GM23338 (cell line): ENCODE measurements around the gene IMPG1. TPM values are rescaled to one million over a fixed set of nuclear protein-coding genes. Genes with fewer than 3 reads are reported as not detected.

Experiments
- ATAC-seq: fragments of 200-7000 bp; cut with Tn5 transposase; 3 replicates; pipeline ENCODE4 v1.9.1; 2020
- DNase-seq: peaks from one replicate; pipeline ENCODE4 v3.0.0-alpha.2; 2015; ENCODE audit warnings: low spot score
- H2AFZ ChIP-seq: fragments of 200-600 bp; sonication (generic); 2 replicates; pipeline ENCODE4 v1.8.0; 2016; ENCODE audit warnings: antibody characterized with exemption, mild to moderate bottlenecking, moderate library complexity
- H3F3A ChIP-seq: fragments of 200-600 bp; sonication (generic); replicated peaks from 2 replicates; pipeline ENCODE4 v1.8.0; 2017; ENCODE audit warnings: antibody characterized with exemption, mixed run types, low read depth
- H3K27ac ChIP-seq: fragments of 200-600 bp; sonication (generic); 2 replicates; pipeline ENCODE4 v1.6.1; 2016; ENCODE audit warnings: low read depth
- H3K27me3 ChIP-seq: fragments of 200-600 bp; sonication (generic); 2 replicates; pipeline ENCODE4 v1.8.0; 2016; ENCODE audit warnings: mild to moderate bottlenecking, mixed run types, moderate library complexity; ENCODE audit not compliant: insufficient read depth
- H3K36me3 ChIP-seq: fragments of 200-600 bp; sonication (generic); 2 replicates; pipeline ENCODE4 v1.8.0; 2016; ENCODE audit warnings: mild to moderate bottlenecking; ENCODE audit not compliant: insufficient read depth
- H3K4me1 ChIP-seq: fragments of 200-600 bp; sonication (generic); 2 replicates; pipeline ENCODE4 v1.8.0; 2016; ENCODE audit warnings: mild to moderate bottlenecking, moderate library complexity; ENCODE audit not compliant: insufficient read depth
- H3K4me2 ChIP-seq: fragments of 200-600 bp; sonication (generic); 2 replicates; pipeline ENCODE4 v1.7.1; 2017; ENCODE audit warnings: mixed run types
- H3K4me3 ChIP-seq: fragments of 200-600 bp; sonication (generic); 2 replicates; pipeline ENCODE4 v1.6.1; 2016; ENCODE audit warnings: mixed run types
- H3K79me2 ChIP-seq: fragments of 200-600 bp; sonication (generic); replicated peaks from 2 replicates; pipeline ENCODE4 v1.8.0; 2017; ENCODE audit warnings: mild to moderate bottlenecking; ENCODE audit not compliant: insufficient read depth
- H3K9me2 ChIP-seq: fragments of 200-600 bp; sonication (generic); 2 replicates; pipeline ENCODE4 v1.8.0; 2017; ENCODE audit not compliant: insufficient read depth
- H4K20me1 ChIP-seq: fragments of 200-600 bp; sonication (generic); replicated peaks from 2 replicates; pipeline ENCODE4 v1.8.0; 2017; ENCODE audit warnings: mild to moderate bottlenecking; ENCODE audit not compliant: insufficient read depth
- H3K27ac Mint-ChIP-seq: 2 replicates; pipeline ENCODE4 v1.8.0; 2020; ENCODE audit warnings: inconsistent platforms, mild to moderate bottlenecking, moderate library complexity, mixed read lengths
- H3K27me3 Mint-ChIP-seq: 3 replicates; pipeline ENCODE4 v1.8.0; 2022; ENCODE audit warnings: low read depth, mild to moderate bottlenecking, moderate library complexity, mixed read lengths, inconsistent platforms; ENCODE audit not compliant: insufficient read depth, poor library complexity
- H3K36me3 Mint-ChIP-seq: 3 replicates; pipeline ENCODE4 v1.8.0; 2021; ENCODE audit warnings: low read depth, mild to moderate bottlenecking, inconsistent platforms, moderate library complexity, mixed read lengths
- H3K4me1 Mint-ChIP-seq: 3 replicates; pipeline ENCODE4 v1.8.0; 2020; ENCODE audit warnings: mild to moderate bottlenecking, inconsistent platforms, mixed read lengths
- H3K4me3 Mint-ChIP-seq: 3 replicates; pipeline ENCODE4 v1.8.0; 2021; ENCODE audit warnings: moderate library complexity, mild to moderate bottlenecking, inconsistent platforms, mixed read lengths
- H3K9me3 Mint-ChIP-seq: 3 replicates; pipeline ENCODE4 v1.8.0; 2020; ENCODE audit warnings: moderate library complexity, mild to moderate bottlenecking, inconsistent platforms, mixed read lengths
- CREB1 ChIP-seq: fragments of 250-450 bp; sonication (Bioruptor Pico); IDR thresholded peaks from 2 replicates; pipeline ENCODE4 v1.5.0; 2020; ENCODE audit warnings: low read depth, mild to moderate bottlenecking, moderate library complexity
- ETS1 ChIP-seq: IDR thresholded peaks from 2 replicates; pipeline ENCODE4 v1.6.1; 2016; ENCODE audit warnings: antibody characterized with exemption
- EZH2 ChIP-seq: fragments of 200-600 bp; sonication (generic); IDR thresholded peaks from one replicate; pipeline ENCODE4 v1.8.0; 2017; ENCODE audit warnings: antibody characterized with exemption, mild to moderate bottlenecking, low read depth; ENCODE audit not compliant: unreplicated experiment
- NANOG ChIP-seq: IDR thresholded peaks from 2 replicates; pipeline ENCODE4 v1.6.1; 2016; ENCODE audit warnings: antibody characterized with exemption, borderline replicate concordance
- POLR2AphosphoS5 ChIP-seq: IDR thresholded peaks from 2 replicates; pipeline ENCODE4 v1.6.1; 2016; ENCODE audit warnings: antibody characterized with exemption, low read depth
- STAT1 ChIP-seq: IDR thresholded peaks from one replicate; pipeline ENCODE4 v1.6.1; 2016; ENCODE audit warnings: antibody characterized with exemption; ENCODE audit not compliant: unreplicated experiment
- ZNF114 ChIP-seq: fragments of 250-450 bp; sonication (Bioruptor Pico); IDR thresholded peaks from 2 replicates; pipeline ENCODE4 v1.5.0; 2020; ENCODE audit warnings: mild to moderate bottlenecking, moderate library complexity
- polyA plus RNA-seq: library from polyadenylated mRNA; unstranded; fragments of >200 nt; fragmentation: Nextera tagmentation; extraction: Ambion mirVana; gene quantifications from 2 replicates; pipeline ENCODE4 v1.2.1, GENCODE V29; 2016
- total RNA-seq: library from RNA; depleted of rRNA; stranded (reverse); fragments of >200 nt; shearing (Covaris generic); gene quantifications from 2 replicates; pipeline ENCODE4 v1.2.3, GENCODE V29; 2014
- TF ChIP-seq, protein P1 (sequence below): IDR thresholded peaks from one replicate; pipeline ENCODE4 v1.6.1; 2018; ENCODE audit warnings: antibody characterized with exemption; ENCODE audit not compliant: unreplicated experiment

Gene IMPG1
- total and polyA plus RNA-seq, 2 experiments from 2014 or later, result not detected

- no peaks in the 10 kb centered on the region for H3K9me2 ChIP-seq
- H3K36me3 Mint-ChIP-seq, result peaks cover 4% of the 10 kb centered on the region; the same call in 1 of the 3 replicates
- H3K79me2 ChIP-seq, result no peaks in the 10 kb centered on the region
- ATAC-seq, result peak; percentile 48; the same call in 2 of the 3 replicates
- TF ChIP-seq, protein P1, sequence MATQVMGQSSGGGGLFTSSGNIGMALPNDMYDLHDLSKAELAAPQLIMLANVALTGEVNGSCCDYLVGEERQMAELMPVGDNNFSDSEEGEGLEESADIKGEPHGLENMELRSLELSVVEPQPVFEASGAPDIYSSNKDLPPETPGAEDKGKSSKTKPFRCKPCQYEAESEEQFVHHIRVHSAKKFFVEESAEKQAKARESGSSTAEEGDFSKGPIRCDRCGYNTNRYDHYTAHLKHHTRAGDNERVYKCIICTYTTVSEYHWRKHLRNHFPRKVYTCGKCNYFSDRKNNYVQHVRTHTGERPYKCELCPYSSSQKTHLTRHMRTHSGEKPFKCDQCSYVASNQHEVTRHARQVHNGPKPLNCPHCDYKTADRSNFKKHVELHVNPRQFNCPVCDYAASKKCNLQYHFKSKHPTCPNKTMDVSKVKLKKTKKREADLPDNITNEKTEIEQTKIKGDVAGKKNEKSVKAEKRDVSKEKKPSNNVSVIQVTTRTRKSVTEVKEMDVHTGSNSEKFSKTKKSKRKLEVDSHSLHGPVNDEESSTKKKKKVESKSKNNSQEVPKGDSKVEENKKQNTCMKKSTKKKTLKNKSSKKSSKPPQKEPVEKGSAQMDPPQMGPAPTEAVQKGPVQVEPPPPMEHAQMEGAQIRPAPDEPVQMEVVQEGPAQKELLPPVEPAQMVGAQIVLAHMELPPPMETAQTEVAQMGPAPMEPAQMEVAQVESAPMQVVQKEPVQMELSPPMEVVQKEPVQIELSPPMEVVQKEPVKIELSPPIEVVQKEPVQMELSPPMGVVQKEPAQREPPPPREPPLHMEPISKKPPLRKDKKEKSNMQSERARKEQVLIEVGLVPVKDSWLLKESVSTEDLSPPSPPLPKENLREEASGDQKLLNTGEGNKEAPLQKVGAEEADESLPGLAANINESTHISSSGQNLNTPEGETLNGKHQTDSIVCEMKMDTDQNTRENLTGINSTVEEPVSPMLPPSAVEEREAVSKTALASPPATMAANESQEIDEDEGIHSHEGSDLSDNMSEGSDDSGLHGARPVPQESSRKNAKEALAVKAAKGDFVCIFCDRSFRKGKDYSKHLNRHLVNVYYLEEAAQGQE, result no peak
- H3K4me2 ChIP-seq, result no peak overlapping the region
- H3K27me3 ChIP-seq, result no peaks in the 10 kb centered on the region
- H3K4me3 Mint-ChIP-seq, result no peak overlapping the region
- no peak overlapping the region for H3K4me3 ChIP-seq
- peaks cover 4% of the 10 kb centered on the region for H3K27me3 Mint-ChIP-seq
- no peak overlapping the region for H3K27ac ChIP-seq
- H3K4me1 Mint-ChIP-seq, result peaks cover 7% of the 10 kb centered on the region; the same call in 2 of the 3 replicates
- H2AFZ ChIP-seq, result no peak overlapping the region
- no peaks in the 10 kb centered on the region for H3K36me3 ChIP-seq
- H3K27ac Mint-ChIP-seq, result no peak overlapping the region
- H3K4me1 ChIP-seq, result no peaks in the 10 kb centered on the region
- H4K20me1 ChIP-seq, result no peaks in the 10 kb centered on the region
- no peaks in the 10 kb centered on the region for H3F3A ChIP-seq
- DNase-seq, result no peak
- H3K9me3 Mint-ChIP-seq, result no peaks in the 10 kb centered on the region
Observed at GRCh38 chr6:75892384-75892783, 180.1 kb downstream of the IMPG1 start.

- TF ChIP-seq ZNF114, result no peak
- TF ChIP-seq POLR2AphosphoS5, result no peak
- TF ChIP-seq, protein P1, result no peak
- TF ChIP-seq NANOG, result no peak
- TF ChIP-seq ETS1, result no peak
- no peak for TF ChIP-seq CREB1
- no peak for TF ChIP-seq EZH2
- no peak for TF ChIP-seq STAT1
- no peak overlapping the region for H3K27ac Mint-ChIP-seq
- peaks cover 3% of the 10 kb centered on the region; the same call in 2 of the 3 replicates for H3K36me3 Mint-ChIP-seq
Observed at GRCh38 chr6:75884822-75885221, 187.6 kb downstream of the IMPG1 start.

More at GRCh38 chr6:75884822-75885221, 187.6 kb downstream of the IMPG1 start:
- Mint-ChIP-seq H3K4me1 (peaks cover 11% of the 10 kb centered on the region), H3K9me3 (no peaks in the 10 kb centered on the region; the same call in 2 of the 3 replicates), H3K27me3 (peaks cover 3% of the 10 kb centered on the region), H3K4me3 (no peak overlapping the region)
- H3F3A ChIP-seq, result no peaks in the 10 kb centered on the region
- no peak overlapping the region for H3K4me2 ChIP-seq
- no peaks in the 10 kb centered on the region for H3K4me1 ChIP-seq
- no peak overlapping the region for H2AFZ ChIP-seq
- H3K27me3 ChIP-seq, result no peaks in the 10 kb centered on the region
- ATAC-seq (no peak), DNase-seq (no peak)
- H3K36me3 ChIP-seq, result no peaks in the 10 kb centered on the region
- no peaks in the 10 kb centered on the region for H3K9me2 ChIP-seq
- H3K4me3 ChIP-seq, result no peak overlapping the region
- H3K27ac ChIP-seq, result no peak overlapping the region
- H4K20me1 ChIP-seq, result no peaks in the 10 kb centered on the region
- H3K79me2 ChIP-seq, result no peaks in the 10 kb centered on the region
